ENCODE data around the gene PREX1.

The PREX1 gene

GRCh38 chr20:48703107-48703506 lies 124.7 kb downstream of the PREX1 start:
- TF ChIP-seq PPARA (CRISPR knock-in tag; IDR thresholded peaks at IDR 0.05; ENCODE audit: borderline replicate concordance) (no peak), ZNF8 (CRISPR knock-in tag; IDR thresholded peaks at IDR 0.05) (no peak), TSHZ2 (CRISPR knock-in tag; IDR thresholded peaks at IDR 0.05) (no peak), ZNF70 (CRISPR knock-in tag; IDR thresholded peaks at IDR 0.05) (no peak), PATZ1 (CRISPR knock-in tag; IDR thresholded peaks at IDR 0.05; ENCODE audit: borderline replicate concordance) (no peak), ESRRG (CRISPR knock-in tag; IDR thresholded peaks at IDR 0.05) (no peak), ISL1 (CRISPR knock-in tag; IDR thresholded peaks at IDR 0.05) (no peak), GLIS3 (CRISPR knock-in tag; IDR thresholded peaks at IDR 0.05) (no peak), SNAI2 (CRISPR knock-in tag; IDR thresholded peaks at IDR 0.05) (no peak), RARB (CRISPR knock-in tag; IDR thresholded peaks at IDR 0.05) (no peak), OSR1 (CRISPR knock-in tag; IDR thresholded peaks at IDR 0.05) (no peak), CSRNP3 (CRISPR knock-in tag; IDR thresholded peaks at IDR 0.05) (no peak), CSDC2 (CRISPR knock-in tag; IDR thresholded peaks at IDR 0.05) (no peak), TOX (CRISPR knock-in tag; IDR thresholded peaks at IDR 0.05; ENCODE audit: borderline replicate concordance) (no peak), ZNF565 (CRISPR knock-in tag; conservative IDR thresholded peaks at IDR 0.05; ENCODE audit: low read depth) (no peak), BACH2 (CRISPR knock-in tag; IDR thresholded peaks at IDR 0.05; ENCODE audit: borderline replicate concordance) (no peak), POU6F1 (CRISPR knock-in tag; IDR thresholded peaks at IDR 0.05; ENCODE audit: borderline replicate concordance, low read depth) (no peak), TCF4 (CRISPR knock-in tag; IDR thresholded peaks at IDR 0.05; ENCODE audit: borderline replicate concordance) (no peak), ZFP3 (CRISPR knock-in tag; IDR thresholded peaks at IDR 0.05) (no peak), ZC3H10 (CRISPR knock-in tag; IDR thresholded peaks at IDR 0.05) (no peak)
- ATAC-seq = no peak

- no peak for ATAC-seq
- TF ChIP-seq POU6F1 (CRISPR knock-in tag; IDR thresholded peaks at IDR 0.05; ENCODE audit: borderline replicate concordance, low read depth) (no peak), TOX (CRISPR knock-in tag; IDR thresholded peaks at IDR 0.05; ENCODE audit: borderline replicate concordance) (no peak), ZC3H10 (CRISPR knock-in tag; IDR thresholded peaks at IDR 0.05) (no peak), CSDC2 (CRISPR knock-in tag; IDR thresholded peaks at IDR 0.05) (no peak), PATZ1 (CRISPR knock-in tag; IDR thresholded peaks at IDR 0.05; ENCODE audit: borderline replicate concordance) (no peak), ZFP3 (CRISPR knock-in tag; IDR thresholded peaks at IDR 0.05) (no peak), RARB (CRISPR knock-in tag; IDR thresholded peaks at IDR 0.05) (no peak)
These were observed 125.3 kb downstream of the PREX1 start for GRCh38 chr20:48702455-48702913.
